Esophagus squamous epithelium (tissue), 4 donors: ENCODE results near the gene SECISBP2.

Experiments
- POLR2A ChIP-seq, 4 donors: fragments of 450-650 bp; IDR thresholded peaks; one replicate each; pipeline ENCODE4 v1.6.1; 2017; ENCODE audit warnings: antibody characterized with exemption in 4 of 4, mild to moderate bottlenecking in 4 of 4, moderate library complexity in 3 of 4
- TF ChIP-seq, protein P1 (sequence below), 6 experiments: fragments of 450-650 bp in 4 of 6; fragments of 200-600 bp in 2 of 6; sonication (generic) in 2 of 6; IDR thresholded peaks; one replicate each; pipeline ENCODE4 v1.5.1; 2016 to 2019; ENCODE audit warnings: antibody characterized with exemption in 6 of 6, mild to moderate bottlenecking in 4 of 6, moderate library complexity in 4 of 6

DNA sequence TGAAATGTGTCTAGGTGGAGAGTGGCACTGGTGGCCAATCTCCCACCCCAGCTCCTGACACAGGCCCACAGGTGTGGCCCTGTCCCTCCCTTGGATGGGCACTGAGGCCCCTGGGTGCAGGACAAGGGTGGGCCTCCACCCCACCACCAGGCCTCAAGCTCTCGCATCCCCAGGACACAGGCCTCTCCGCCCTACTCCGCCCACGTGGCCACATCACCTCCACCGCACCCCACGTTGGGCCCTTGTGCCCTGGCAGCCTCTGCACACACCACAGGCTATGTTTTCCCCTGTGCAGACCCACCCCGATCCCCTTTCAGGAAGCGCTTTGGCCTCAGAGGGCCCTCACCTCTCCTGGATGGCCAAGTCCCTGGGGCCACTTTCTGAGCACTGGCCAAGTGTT, 54.7 kb downstream of the SECISBP2 start:
- TF ChIP-seq, protein P1, sequence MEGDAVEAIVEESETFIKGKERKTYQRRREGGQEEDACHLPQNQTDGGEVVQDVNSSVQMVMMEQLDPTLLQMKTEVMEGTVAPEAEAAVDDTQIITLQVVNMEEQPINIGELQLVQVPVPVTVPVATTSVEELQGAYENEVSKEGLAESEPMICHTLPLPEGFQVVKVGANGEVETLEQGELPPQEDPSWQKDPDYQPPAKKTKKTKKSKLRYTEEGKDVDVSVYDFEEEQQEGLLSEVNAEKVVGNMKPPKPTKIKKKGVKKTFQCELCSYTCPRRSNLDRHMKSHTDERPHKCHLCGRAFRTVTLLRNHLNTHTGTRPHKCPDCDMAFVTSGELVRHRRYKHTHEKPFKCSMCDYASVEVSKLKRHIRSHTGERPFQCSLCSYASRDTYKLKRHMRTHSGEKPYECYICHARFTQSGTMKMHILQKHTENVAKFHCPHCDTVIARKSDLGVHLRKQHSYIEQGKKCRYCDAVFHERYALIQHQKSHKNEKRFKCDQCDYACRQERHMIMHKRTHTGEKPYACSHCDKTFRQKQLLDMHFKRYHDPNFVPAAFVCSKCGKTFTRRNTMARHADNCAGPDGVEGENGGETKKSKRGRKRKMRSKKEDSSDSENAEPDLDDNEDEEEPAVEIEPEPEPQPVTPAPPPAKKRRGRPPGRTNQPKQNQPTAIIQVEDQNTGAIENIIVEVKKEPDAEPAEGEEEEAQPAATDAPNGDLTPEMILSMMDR (IDR thresholded peaks at IDR 0.05), result no peak
- no peak for TF ChIP-seq POLR2A (IDR thresholded peaks at IDR 0.05)
